8988T (cell line): ENCODE results near the gene ZNF304.
"Not testable (repeated sequence)": the region's sequence is repeated elsewhere in the genome, so short reads cannot be mapped to it uniquely, and the experiment has no call there.

Source experiments
- DNase-seq: peaks from one replicate; pipeline ENCODE4 v3.0.0; 2011

The ZNF304 gene

GRCh38 chr19:57362997-57363687 lies 12.1 kb downstream of the ZNF304 start, which contains the start of the genes TRAPPC2B and ZNF547:
Gene TRAPPC2B, plus strand, starts transcription at chr19:57363551. Its CDS starts 1,283 bp downstream, at chr19:57364834.
Gene ZNF547, plus strand, starts transcription at chr19:57363551. Its CDS starts 5,005 bp downstream, at chr19:57368556.
- peak; percentile 67 for DNase-seq

GRCh38 chr19:57363688-57364181 lies 12.7 kb downstream of the ZNF304 start:
- no peak for DNase-seq

- no peak for DNase-seq
These were observed 15.7 kb downstream of the ZNF304 start for GRCh38 chr19:57366776-57367175.

- DNase-seq = no peak
These were observed 23.1 kb downstream of the ZNF304 start for GRCh38 chr19:57374179-57374578.

GRCh38 chr19:57374647-57375046 lies 23.6 kb downstream of the ZNF304 start:
- DNase-seq = not testable (repeated sequence)

- DNase-seq = no peak
These were observed 25.1 kb downstream of the ZNF304 start for GRCh38 chr19:57376151-57376550.

GRCh38 chr19:57377498-57378146 lies 26.6 kb downstream of the ZNF304 start:
- no peak for DNase-seq

- DNase-seq = no peak
These were observed 29.9 kb downstream of the ZNF304 start for GRCh38 chr19:57380923-57381322.

GRCh38 chr19:57382806-57383488 lies 31.9 kb downstream of the ZNF304 start:
- DNase-seq = no peak

GRCh38 chr19:57389194-57389729 lies 38.2 kb downstream of the ZNF304 start:
- DNase-seq = no peak

GRCh38 chr19:57389730-57390598 lies 38.9 kb downstream of the ZNF304 start, which contains the start of gene ZNF548:
Gene ZNF548, plus strand, starts transcription at chr19:57389854. Its CDS starts 246 bp downstream, at chr19:57390100.
- DNase-seq = peak; percentile 47

- no peak for DNase-seq
These were observed 44.6 kb downstream of the ZNF304 start for GRCh38 chr19:57395710-57396109.

GRCh38 chr19:57398868-57399267 lies 47.8 kb downstream of the ZNF304 start:
- no peak for DNase-seq

GRCh38 chr19:57403737-57404563 lies 52.9 kb downstream of the ZNF304 start:
- DNase-seq = no peak

- DNase-seq = peak; percentile 71
These were observed 55.5 kb downstream of the ZNF304 start for GRCh38 chr19:57406516-57407123.
